Suprapubic skin (tissue), 3 donors: ENCODE data around the gene TMEM52.

Experiments
- CTCF ChIP-seq, 2 donors: fragments of 200-600 bp in 1 of 2; fragments of 450-650 bp in 1 of 2; sonication (generic) in 1 of 2; IDR thresholded peaks; one replicate each; pipeline ENCODE4 v1.5.1; 2016 to 2019; ENCODE audit warnings: antibody characterized with exemption in 2 of 2, mild to moderate bottlenecking in 1 of 2, moderate library complexity in 1 of 2
- POLR2A ChIP-seq, 2 donors: fragments of 450-650 bp; IDR thresholded peaks; one replicate each; pipeline ENCODE4 v1.6.1; 2017; ENCODE audit warnings: antibody characterized with exemption in 2 of 2, mild to moderate bottlenecking in 2 of 2, moderate library complexity in 2 of 2

GRCh38 chr1:1911350-1912041, 7.6 kb downstream of the TMEM52 start:
- no peak for TF ChIP-seq CTCF (IDR thresholded peaks at IDR 0.05)
- TF ChIP-seq POLR2A (IDR thresholded peaks at IDR 0.05): no peak
